Parathyroid adenoma (tissue), 2 donors: ENCODE measurements around the gene REV1.
A peak's percentile ranks its signal among the peaks of the same experiment; 100 is the strongest.

Experiments
- H2AFZ ChIP-seq: fragments of 300-600 bp; sonication (generic); one replicate; pipeline ENCODE4 v1.7.0; 2017; ENCODE audit warnings: antibody characterized with exemption, mild to moderate bottlenecking
- H3K27ac ChIP-seq: fragments of 300-600 bp; sonication (generic); one replicate; pipeline ENCODE4 v1.7.0; 2017
- H3K27me3 ChIP-seq: fragments of 300-600 bp; sonication (generic); one replicate; pipeline ENCODE4 v1.7.0; 2017; ENCODE audit warnings: low read length; ENCODE audit not compliant: control insufficient read depth, insufficient read depth
- H3K36me3 ChIP-seq: fragments of 300-600 bp; sonication (generic); one replicate; pipeline ENCODE4 v1.7.0; 2017; ENCODE audit warnings: low read length; ENCODE audit not compliant: control insufficient read depth, insufficient read depth
- H3K4me1 ChIP-seq: fragments of 300-600 bp; sonication (generic); one replicate; pipeline ENCODE4 v1.7.0; 2017; ENCODE audit warnings: control low read depth
- H3K4me2 ChIP-seq: fragments of 300-600 bp; sonication (generic); one replicate; pipeline ENCODE4 v1.7.0; 2017; ENCODE audit warnings: low read length
- H3K4me3 ChIP-seq: fragments of 300-600 bp; sonication (generic); one replicate; pipeline ENCODE4 v1.7.0; 2017; ENCODE audit warnings: low read depth, low read length
- H3K79me2 ChIP-seq: fragments of 300-600 bp; sonication (generic); one replicate; pipeline ENCODE4 v1.7.0; 2017; ENCODE audit warnings: control low read depth
- H3K9ac ChIP-seq: fragments of 300-600 bp; sonication (generic); one replicate; pipeline ENCODE4 v1.7.0; 2017; ENCODE audit warnings: mild to moderate bottlenecking
- H3K9me3 ChIP-seq: fragments of 300-600 bp; sonication (generic); one replicate; pipeline ENCODE4 v1.7.0; 2017; ENCODE audit warnings: low read length; ENCODE audit not compliant: control insufficient read depth
- CTCF ChIP-seq: fragments of 300-600 bp; sonication (generic); IDR thresholded peaks from one replicate; pipeline ENCODE4 v1.7.0; 2017; ENCODE audit warnings: antibody characterized with exemption, mild to moderate bottlenecking
- donor health status: primary hyperparathyroidism.

REV1 gene

GRCh38 chr2:99488539-99489062, 1.2 kb downstream of the REV1 start:
- H3K9me3 ChIP-seq, result no peaks in the 10 kb centered on the region
- H3K27ac ChIP-seq, result peak overlapping the region; percentile 75
- H3K4me1 ChIP-seq, result peaks cover 11% of the 10 kb centered on the region
- no peak for TF ChIP-seq CTCF
- peak overlapping the region; percentile 60 for H3K4me3 ChIP-seq
- H3K4me2 ChIP-seq, result peak overlapping the region; percentile 78
- peak overlapping the region; percentile 86 for H2AFZ ChIP-seq
- H3K27me3 ChIP-seq, result no peaks in the 10 kb centered on the region
- H3K9ac ChIP-seq, result no peak overlapping the region
- peaks cover 35% of the 10 kb centered on the region for H3K79me2 ChIP-seq
- H3K36me3 ChIP-seq, result no peaks in the 10 kb centered on the region

- Histone ChIP-seq H3K9ac (no peak overlapping the region), H3K79me2 (peaks cover 42% of the 10 kb centered on the region), H3K27me3 (no peaks in the 10 kb centered on the region), H2AFZ (no peak overlapping the region), H3K27ac (no peak overlapping the region), H3K4me3 (no peak overlapping the region), H3K36me3 (no peaks in the 10 kb centered on the region), H3K4me1 (peaks cover 11% of the 10 kb centered on the region), H3K4me2 (no peak overlapping the region), H3K9me3 (no peaks in the 10 kb centered on the region)
- TF ChIP-seq CTCF, result no peak
These were observed 1.9 kb downstream of the REV1 start for GRCh38 chr2:99487906-99488305.

DNA sequence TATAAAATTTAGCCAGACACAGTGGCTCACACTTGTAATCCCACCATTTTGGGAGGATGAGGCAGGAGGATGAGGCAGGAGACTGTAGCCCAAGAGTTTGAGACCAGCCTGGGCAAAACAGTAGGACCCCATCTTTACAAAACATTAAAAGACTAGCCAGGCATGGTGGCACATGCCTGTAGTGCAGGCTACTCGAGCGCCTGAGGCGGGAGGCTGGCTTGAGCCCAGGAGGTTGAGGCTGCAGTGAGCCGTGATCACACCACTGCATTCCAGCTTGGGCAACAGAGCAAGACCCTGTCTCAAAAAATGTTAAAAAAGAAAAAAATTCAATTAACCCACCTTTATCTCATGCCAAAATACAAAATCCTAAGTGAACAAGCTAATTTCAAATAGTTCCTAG, 4.0 kb downstream of the REV1 start:
- Histone ChIP-seq H3K27ac (no peak overlapping the region), H3K36me3 (no peaks in the 10 kb centered on the region), H3K4me1 (peaks cover 9% of the 10 kb centered on the region)

GRCh38 chr2:99485411-99485810, 4.4 kb downstream of the REV1 start:
- Histone ChIP-seq H3K27me3 (no peaks in the 10 kb centered on the region), H3K9ac (no peak overlapping the region), H3K36me3 (no peaks in the 10 kb centered on the region), H3K27ac (no peak overlapping the region), H3K9me3 (no peaks in the 10 kb centered on the region), H3K4me3 (no peak overlapping the region), H3K4me1 (peaks cover 5% of the 10 kb centered on the region), H2AFZ (no peak overlapping the region), H3K4me2 (no peak overlapping the region), H3K79me2 (peaks cover 58% of the 10 kb centered on the region)
- no peak for TF ChIP-seq CTCF

More for the DNA sequence above, 4.0 kb downstream of the REV1 start:
- no peak overlapping the region for H3K4me3 ChIP-seq
- no peak overlapping the region for H3K9ac ChIP-seq
- peaks cover 58% of the 10 kb centered on the region for H3K79me2 ChIP-seq
- H2AFZ ChIP-seq, result no peak overlapping the region
- H3K9me3 ChIP-seq, result no peaks in the 10 kb centered on the region
- H3K4me2 ChIP-seq, result no peak overlapping the region
- TF ChIP-seq CTCF, result no peak
- H3K27me3 ChIP-seq, result no peaks in the 10 kb centered on the region

- TF ChIP-seq CTCF, result no peak
- H3K79me2 ChIP-seq, result peaks cover 66% of the 10 kb centered on the region
- no peaks in the 10 kb centered on the region for H3K27me3 ChIP-seq
- H3K36me3 ChIP-seq, result no peaks in the 10 kb centered on the region
- no peak overlapping the region for H3K27ac ChIP-seq
- no peaks in the 10 kb centered on the region for H3K9me3 ChIP-seq
- H3K9ac ChIP-seq, result no peak overlapping the region
- H3K4me3 ChIP-seq, result no peak overlapping the region
- H3K4me1 ChIP-seq, result peaks cover 5% of the 10 kb centered on the region
- no peak overlapping the region for H2AFZ ChIP-seq
- H3K4me2 ChIP-seq, result no peak overlapping the region
These were observed 5.6 kb downstream of the REV1 start for GRCh38 chr2:99484205-99484604.
